H1 (cell line): ENCODE data around the gene ZIC1. TPM values are rescaled to one million over a fixed set of nuclear protein-coding genes. Genes with fewer than 3 reads are reported as not detected.
A peak's percentile ranks its signal among the peaks of the same experiment; 100 is the strongest.

Experiments
- CTCF ChIA-PET: fragments of 300-600 bp; sonication (Branson Sonifier 250); formaldehyde crosslinking; loops from one replicate; lab custom pipeline; 2021; ENCODE audit not compliant: partially characterized antibody; lab: Charles Lee
- POLR2A ChIA-PET: fragments of 300-600 bp; sonication (Branson Sonifier 250); formaldehyde crosslinking; loops from one replicate; lab custom pipeline; 2021; ENCODE audit warnings: inconsistent platforms; ENCODE audit not compliant: partially characterized antibody; lab: Charles Lee
- DNase-seq, 2 experiments: peaks; one replicate each; pipeline versions ENCODE4 v3.0.0 to v3.0.0-alpha.2; 2010 to 2022; ENCODE audit warnings: low spot score in 2 of 2, low read depth in 1 of 2, mixed read lengths in 1 of 2
- FAIRE-seq: peaks from 2 replicates; lab custom pipeline; 2011; peaks lifted over from hg19 to GRCh38; lab: Jason Lieb, UNC
- H2AFZ ChIP-seq: 2 replicates; pipeline ENCODE4 v1.8.1; 2012; ENCODE audit warnings: low read length, inconsistent platforms
- H2AK5ac ChIP-seq: 2 replicates; pipeline ENCODE4 v1.6.1; 2013; ENCODE audit warnings: low read depth, low read length
- H2BK120ac ChIP-seq: replicated peaks from 2 replicates; pipeline ENCODE3; 2013; ENCODE audit warnings: low read depth, low read length, inconsistent platforms
- H2BK12ac ChIP-seq: 2 replicates; pipeline ENCODE4 v1.6.1; 2013; ENCODE audit warnings: low read depth, low read length
- H2BK15ac ChIP-seq: 2 replicates; pipeline ENCODE4 v1.6.1; 2013; ENCODE audit warnings: low read length
- H2BK20ac ChIP-seq: 2 replicates; pipeline ENCODE4 v1.6.1; 2013; ENCODE audit warnings: low read length
- H2BK5ac ChIP-seq: 2 replicates; pipeline ENCODE4 v1.6.1; 2013; ENCODE audit warnings: low read depth, low read length
- H3K14ac ChIP-seq: 2 replicates; pipeline ENCODE4 v1.6.1; 2013; ENCODE audit warnings: inconsistent platforms; ENCODE audit not compliant: insufficient read length
- H3K18ac ChIP-seq: 2 replicates; pipeline ENCODE4 v1.6.1; 2013; ENCODE audit warnings: low read length; ENCODE audit errors: extremely low read depth
- H3K23ac ChIP-seq: 2 replicates; pipeline ENCODE4 v1.6.1; 2013; ENCODE audit warnings: inconsistent platforms; ENCODE audit not compliant: insufficient read length
- H3K23me2 ChIP-seq: 2 replicates; pipeline ENCODE4 v1.6.1; 2013; ENCODE audit warnings: low read depth, low read length
- H3K27ac ChIP-seq: 2 replicates; pipeline ENCODE4 v1.6.1; 2011; ENCODE audit warnings: low read depth, low read length, inconsistent platforms
- H3K27me3 ChIP-seq, 4 experiments: replicated peaks in 1 of 4; 1 replicate in 1 of 4; 2 replicates in 3 of 4; pipeline versions ENCODE4 v1.6.1 to v1.8.1; 2011 to 2013; ENCODE audit warnings: low read length in 3 of 4, mild to moderate bottlenecking in 3 of 4, inconsistent platforms in 2 of 4, mixed read lengths in 2 of 4, moderate library complexity in 1 of 4; ENCODE audit not compliant: control insufficient read depth in 3 of 4, insufficient read depth in 3 of 4; ENCODE audit errors: extremely low read depth in 1 of 4
- H3K36me3 ChIP-seq, 4 experiments: 2 replicates each; pipeline versions ENCODE4 v1.6.1 to v1.8.1; 2011 to 2013; ENCODE audit warnings: mild to moderate bottlenecking in 4 of 4, low read length in 3 of 4, moderate library complexity in 2 of 4, control low read depth in 1 of 4, inconsistent platforms in 1 of 4; ENCODE audit not compliant: insufficient read depth in 4 of 4, control insufficient read depth in 2 of 4
- H3K4ac ChIP-seq: replicated peaks from 2 replicates; pipeline ENCODE3; 2013; ENCODE audit warnings: low read length, low read depth, mixed read lengths, inconsistent platforms; ENCODE audit not compliant: insufficient read length
- H3K4me1 ChIP-seq, 4 experiments: replicated peaks in 1 of 4; 1 replicate in 1 of 4; 2 replicates in 3 of 4; pipeline versions ENCODE4 v1.6.1 to v1.8.1; 2011 to 2013; ENCODE audit warnings: low read length in 3 of 4, inconsistent platforms in 2 of 4, mixed read lengths in 1 of 4; ENCODE audit not compliant: insufficient read depth in 4 of 4, control insufficient read depth in 3 of 4
- H3K4me2 ChIP-seq, 2 experiments: 2 replicates each; pipeline versions ENCODE4 v1.6.1 to v1.8.1; 2011 to 2013; ENCODE audit warnings: low read depth in 2 of 2, low read length in 2 of 2, control low read depth in 1 of 2, inconsistent platforms in 1 of 2, mild to moderate bottlenecking in 1 of 2; ENCODE audit not compliant: insufficient read depth in 1 of 2
- H3K4me3 ChIP-seq, 4 experiments: fragments of 200-600, 300-600 bp in 1 of 4; sonication (generic), shearing (Covaris generic), sonication (Bioruptor Twin) in 1 of 4; 2 replicates each; pipeline versions ENCODE4 v1.5.1 to v1.8.1; 2011 to 2016; ENCODE audit warnings: low read length in 4 of 4, low read depth in 3 of 4, control low read depth in 2 of 4, inconsistent platforms in 2 of 4, mild to moderate bottlenecking in 2 of 4, mixed read lengths in 1 of 4, moderate library complexity in 1 of 4; ENCODE audit not compliant: insufficient read depth in 2 of 4; ENCODE audit errors: extremely low read depth in 1 of 4
- H3K56ac ChIP-seq: replicated peaks from 2 replicates; pipeline ENCODE3; 2013; ENCODE audit warnings: low read depth, mild to moderate bottlenecking, mixed read lengths, low read length, inconsistent platforms; ENCODE audit not compliant: insufficient read length
- H3K79me1 ChIP-seq: 2 replicates; pipeline ENCODE4 v1.6.1; 2013; ENCODE audit warnings: low read depth, low read length, control low read depth
- H3K79me2 ChIP-seq, 2 experiments: 2 replicates each; pipeline versions ENCODE4 v1.6.1 to v1.8.1; 2012 to 2013; ENCODE audit warnings: low read length in 2 of 2, mild to moderate bottlenecking in 2 of 2, inconsistent platforms in 1 of 2; ENCODE audit not compliant: insufficient read depth in 2 of 2, control insufficient read depth in 1 of 2
- H3K9ac ChIP-seq, 4 experiments: replicated peaks in 1 of 4; 1 replicate in 1 of 4; 2 replicates in 3 of 4; pipeline versions ENCODE4 v1.6.1 to v1.8.1; 2011 to 2013; ENCODE audit warnings: low read depth in 3 of 4, low read length in 3 of 4, control low read depth in 2 of 4, mild to moderate bottlenecking in 2 of 4, moderate library complexity in 2 of 4, inconsistent platforms in 1 of 4; ENCODE audit errors: extremely low read depth in 1 of 4
- H3K9me3 ChIP-seq, 2 experiments: 2 replicates each; pipeline versions ENCODE4 v1.6.1 to v1.8.1; 2012 to 2013; ENCODE audit warnings: mild to moderate bottlenecking in 2 of 2, moderate library complexity in 2 of 2, control low read depth in 1 of 2, inconsistent platforms in 1 of 2, low read depth in 1 of 2, low read length in 1 of 2, mixed read lengths in 1 of 2; ENCODE audit not compliant: insufficient read depth in 2 of 2
- H4K20me1 ChIP-seq, 2 experiments: replicated peaks in 1 of 2; 2 replicates each; pipeline versions ENCODE3 to v1.8.1; 2011 to 2013; ENCODE audit warnings: inconsistent platforms in 2 of 2, low read length in 2 of 2, mild to moderate bottlenecking in 1 of 2; ENCODE audit not compliant: insufficient read depth in 2 of 2, control insufficient read depth in 1 of 2
- H4K5ac ChIP-seq: 2 replicates; pipeline ENCODE4 v1.6.1; 2013; ENCODE audit warnings: low read length, low read depth, mixed read lengths, inconsistent platforms; ENCODE audit not compliant: insufficient read length
- H4K8ac ChIP-seq: 2 replicates; pipeline ENCODE4 v1.8.0; 2013; ENCODE audit warnings: mild to moderate bottlenecking, moderate library complexity, low read length, inconsistent platforms; ENCODE audit not compliant: insufficient read depth; ENCODE audit errors: extremely low read depth
- H4K91ac ChIP-seq: replicated peaks from 2 replicates; pipeline ENCODE3; 2013; ENCODE audit warnings: low read length, mixed read lengths, inconsistent platforms; ENCODE audit not compliant: insufficient read length
- BCL11A ChIP-seq, 2 experiments: IDR thresholded peaks; one replicate each; pipeline ENCODE4 v1.6.1; 2011; ENCODE audit warnings: low read depth in 2 of 2, low read length in 2 of 2, mild to moderate bottlenecking in 2 of 2
- BRCA1 ChIP-seq: IDR thresholded peaks from 2 replicates; pipeline ENCODE4 v1.6.1; 2012; ENCODE audit warnings: low read depth, low read length, improper control_type of control experiment
- GTF2F1 ChIP-seq: IDR thresholded peaks from 2 replicates; pipeline ENCODE4 v1.6.1; 2012; ENCODE audit warnings: low read depth, low read length, improper control_type of control experiment, borderline replicate concordance
- RBBP5 ChIP-seq: IDR thresholded peaks from 2 replicates; pipeline ENCODE4 v1.7.1; 2012; ENCODE audit warnings: low read depth, mild to moderate bottlenecking, inconsistent platforms, low read length, moderate library complexity, borderline replicate concordance
- RFX5 ChIP-seq: IDR thresholded peaks from 2 replicates; pipeline ENCODE4 v1.6.1; 2011; ENCODE audit warnings: low read depth, low read length, improper control_type of control experiment, borderline replicate concordance
- RNF2 ChIP-seq: fragments of 200-900, 300-1000 bp; sonication (generic); IDR thresholded peaks from 2 replicates; pipeline ENCODE4 v1.7.1; 2016; ENCODE audit warnings: borderline replicate concordance, low read depth, mild to moderate bottlenecking, antibody characterized with exemption, low read length; ENCODE audit not compliant: poor library complexity, severe bottlenecking; ENCODE audit errors: missing control alignments
- SAP30 ChIP-seq: fragments of 300-600 bp; sonication (generic); IDR thresholded peaks from 2 replicates; pipeline ENCODE4 v1.7.1; 2012; ENCODE audit warnings: low read length, moderate library complexity, mild to moderate bottlenecking, inconsistent platforms; ENCODE audit not compliant: insufficient read depth, insufficient replicate concordance
- SIX5 ChIP-seq: IDR thresholded peaks from 2 replicates; pipeline ENCODE4 v1.6.1; 2011; ENCODE audit warnings: mild to moderate bottlenecking, low read depth, low read length
- SP2 ChIP-seq: IDR thresholded peaks from 2 replicates; pipeline ENCODE4 v1.6.1; 2012; ENCODE audit warnings: mild to moderate bottlenecking, low read length, inconsistent platforms
- SUZ12 ChIP-seq: fragments of 200-600 bp; sonication (generic); IDR thresholded peaks from 2 replicates; pipeline ENCODE4 v1.6.1; 2012; ENCODE audit warnings: mild to moderate bottlenecking, inconsistent platforms, low read length, moderate library complexity, mixed read lengths
- WGBS, 2 experiments: shearing (Covaris generic) in 1 of 2; methylation state at CpG; one replicate each; pipeline versions ENCODE4 v1.1.6 to v1.1.7; 2013 to 2015; ENCODE audit warnings: low lambda C conversion rate in 2 of 2, mixed read lengths in 2 of 2, inconsistent platforms in 1 of 2, low coverage in 1 of 2, missing lambda C conversion rate in 1 of 2; ENCODE audit not compliant: insufficient replicate concordance in 2 of 2, insufficient coverage in 1 of 2, insufficient read length in 1 of 2; ENCODE audit errors: extremely low coverage in 1 of 2, missing lambda C conversion rate in 1 of 2; 5-methylcytosine and 5-hydroxymethylcytosine counted together
- polyA plus RNA-seq, 7 experiments: library from polyadenylated mRNA; depleted of rRNA in 3 of 7; stranded (reverse) in 5 of 7; unstranded in 2 of 7; fragments of >200 nt in 5 of 7; fragments of 200-250 nt in 2 of 7; gene quantifications; 1 replicate in 5 of 7; 2 replicates in 1 of 7; 4 replicates in 1 of 7; pipeline versions ENCODE4 v1.2.1 to v1.2.3, GENCODE V29; 2011 to 2013; ENCODE audit warnings: missing spikeins in 2 of 7, mixed read lengths in 2 of 7
- total RNA-seq: library from RNA; stranded (reverse); fragmentation: NEBNext Ultra II Directional; extraction: Animal tissue kit (Norgen Biotek cat#: 25700); gene quantifications from 2 replicates; pipeline ENCODE4 v1.2.1, GENCODE V29; 2021

The ZIC1 gene
- total and polyA plus RNA-seq, 2 of the 8 experiments (the other 6 are each of a cell fraction or from before 2014, with no cell fraction given): 0.80 to 2.2 TPM

GRCh38 chr3:147406028-147406931 is 2.9 kb upstream of the ZIC1 start, which contains the start of gene ZIC4:
Gene ZIC4 (minus strand): TSS chr3:147406543. CDS start chr3:147402797, 3,746 bp downstream.
- Histone ChIP-seq H3K79me2 (no peaks in the 10 kb centered on the region), H3K79me1 (no peaks in the 10 kb centered on the region), H3K14ac (no peak within 1 kb of the TSS), H3K23ac (no peak within 1 kb of the TSS), H3K27ac (no peak within 1 kb of the TSS), H3K56ac (no peak within 1 kb of the TSS), H3K4ac (no peak within 1 kb of the TSS), H2BK120ac (no peak within 1 kb of the TSS), H3K9me3 (no peaks in the 10 kb centered on the region; a peak in 1 of 4 replicates), H4K8ac (peak within 1 kb of the TSS; percentile 22; the same call in 1 of the 2 replicates), H3K4me2 (peak within 1 kb of the TSS; percentile 72 to 91), H4K5ac (no peak within 1 kb of the TSS), H3K27me3 (peaks cover 57 to 93% (median 84%) of the 10 kb centered on the region in 4 experiments), H4K91ac (no peak within 1 kb of the TSS), H3K23me2 (peaks cover 15% of the 10 kb centered on the region), H3K36me3 (peaks cover 0 to 4% (median 0%) of the 10 kb centered on the region in 4 experiments; a peak in 1 of 8 replicates), H3K9ac (no peak within 1 kb of the TSS), H2BK5ac (no peak within 1 kb of the TSS), H2BK20ac (0 out of 2 replicates have a peak within 1 kb of the TSS, but pooled peaks have one; percentile 40), H4K20me1 (peaks cover 6 to 15% of the 10 kb centered on the region in 2 experiments), H3K4me1 (peaks cover 19 to 48% (median 35%) of the 10 kb centered on the region in 4 experiments), H2AFZ (no peak within 1 kb of the TSS), H2BK12ac (peak within 1 kb of the TSS; percentile 72; the same call in 1 of the 2 replicates), H3K4me3 (peak within 1 kb of the TSS; percentile 10 to 62 (median 15); a peak in 4 of 8 replicates), H2BK15ac (peak within 1 kb of the TSS; percentile 72; the same call in 1 of the 2 replicates), H3K18ac (peak within 1 kb of the TSS; percentile 48), H2AK5ac (no peak within 1 kb of the TSS)
- 7% methylated on average over 22 of the region's 25 CpGs; no CpG with 5 or more reads in 1 of the 2 experiments for WGBS, 2 experiments
- POLR2A ChIA-PET: interaction anchor here (1.2 to 3.5 kb wide), 4 partner anchors 10 to 22 kb away, joined by 3 to 24 read pairs (median 6); no protein-coding TSS in a partner anchor
- FAIRE-seq (no peak), DNase-seq (peak in 1 of 2 experiments; percentile 47)
- CTCF ChIA-PET: interaction anchor here (1.1 to 27.3 kb wide), 8 partner anchors 9 to 45 kb away, joined by 3 to 485 read pairs (median 14); no protein-coding TSS in a partner anchor
- TF ChIP-seq RBBP5 (no peak), BRCA1 (no peak), SP2 (no peak), BCL11A (IDR thresholded peaks at IDR 0.05; ENCODE audit: low read depth in 2 of 2, low read length in 2 of 2) (no peak), SIX5 (no peak), RNF2 (peak; percentile 77), GTF2F1 (no peak), SUZ12 (peak; percentile 60), SAP30 (no peak), RFX5 (no peak)
